Measurements from ENCODE around the gene SERPINB4.
"Not testable (repeated sequence)": the region's sequence is repeated elsewhere in the genome, so short reads cannot be mapped to it uniquely, and the experiment has no call there.

Gene SERPINB4

GRCh38 chr18:63642668-63643356 lies 1.2 kb downstream of the SERPINB4 start:
- DNase-seq; in situ Hi-C loops (cut with HindIII; ENCODE audit: low pct_ligation_motif_present, low pct_unique_long_range_greater_than_20kb, low sequenced_read_pairs): not testable (repeated sequence)

- DNase-seq; in situ Hi-C loops (cut with HindIII; ENCODE audit: low pct_ligation_motif_present, low pct_unique_long_range_greater_than_20kb, low sequenced_read_pairs): not testable (repeated sequence)
Measured at GRCh38 chr18:63641157-63641680, 2.8 kb downstream of the SERPINB4 start.

GRCh38 chr18:63637703-63638102 lies 6.4 kb downstream of the SERPINB4 start:
- in situ Hi-C loops (cut with HindIII; ENCODE audit: low pct_ligation_motif_present, low pct_unique_long_range_greater_than_20kb, low sequenced_read_pairs), result no loop called here
- no peak for DNase-seq

- DNase-seq, result no peak
- in situ Hi-C loops (cut with HindIII; ENCODE audit: low pct_ligation_motif_present, low pct_unique_long_range_greater_than_20kb, low sequenced_read_pairs), result no loop called here
Measured at GRCh38 chr18:63627819-63628218, 16.2 kb downstream of the SERPINB4 start.

- no peak for DNase-seq
- in situ Hi-C loops (cut with HindIII; ENCODE audit: low pct_ligation_motif_present, low pct_unique_long_range_greater_than_20kb, low sequenced_read_pairs), result no loop called here
Measured at GRCh38 chr18:63626431-63626830, 17.6 kb downstream of the SERPINB4 start.

GRCh38 chr18:63624863-63625262 lies 19.2 kb downstream of the SERPINB4 start:
- in situ Hi-C loops (cut with HindIII; ENCODE audit: low pct_ligation_motif_present, low pct_unique_long_range_greater_than_20kb, low sequenced_read_pairs), result no loop called here
- no peak for DNase-seq

GRCh38 chr18:63619661-63620060 lies 24.4 kb downstream of the SERPINB4 start:
- DNase-seq, result no peak
- in situ Hi-C loops (cut with HindIII; ENCODE audit: low pct_ligation_motif_present, low pct_unique_long_range_greater_than_20kb, low sequenced_read_pairs), result no loop called here

- no peak for DNase-seq
- in situ Hi-C loops (cut with HindIII; ENCODE audit: low pct_ligation_motif_present, low pct_unique_long_range_greater_than_20kb, low sequenced_read_pairs), result no loop called here
Measured at GRCh38 chr18:63617915-63618234, 26.2 kb downstream of the SERPINB4 start.

- in situ Hi-C loops (cut with HindIII; ENCODE audit: low pct_ligation_motif_present, low pct_unique_long_range_greater_than_20kb, low sequenced_read_pairs), result no loop called here
- DNase-seq, result no peak
Measured at GRCh38 chr18:63617049-63617914, 26.8 kb downstream of the SERPINB4 start.

- in situ Hi-C loops (cut with HindIII; ENCODE audit: low pct_ligation_motif_present, low pct_unique_long_range_greater_than_20kb, low sequenced_read_pairs), result no loop called here
- no peak for DNase-seq
Measured at GRCh38 chr18:63613420-63613819, 30.6 kb downstream of the SERPINB4 start.

- no peak for DNase-seq
- in situ Hi-C loops (cut with HindIII; ENCODE audit: low pct_ligation_motif_present, low pct_unique_long_range_greater_than_20kb, low sequenced_read_pairs), result no loop called here
Measured at GRCh38 chr18:63606526-63606925, 37.5 kb downstream of the SERPINB4 start.

GRCh38 chr18:63604791-63605567 lies 39.1 kb downstream of the SERPINB4 start:
- DNase-seq, result no peak
- in situ Hi-C loops (cut with HindIII; ENCODE audit: low pct_ligation_motif_present, low pct_unique_long_range_greater_than_20kb, low sequenced_read_pairs), result no loop called here

GRCh38 chr18:63603772-63604171 lies 40.3 kb downstream of the SERPINB4 start:
- no peak for DNase-seq
- in situ Hi-C loops (cut with HindIII; ENCODE audit: low pct_ligation_motif_present, low pct_unique_long_range_greater_than_20kb, low sequenced_read_pairs), result no loop called here

GRCh38 chr18:63603355-63603754 lies 40.7 kb downstream of the SERPINB4 start:
- DNase-seq, result no peak
- in situ Hi-C loops (cut with HindIII; ENCODE audit: low pct_ligation_motif_present, low pct_unique_long_range_greater_than_20kb, low sequenced_read_pairs), result no loop called here

- in situ Hi-C loops (cut with HindIII; ENCODE audit: low pct_ligation_motif_present, low pct_unique_long_range_greater_than_20kb, low sequenced_read_pairs), result no loop called here
- DNase-seq, result no peak
Measured at GRCh38 chr18:63596964-63597363, 47.1 kb downstream of the SERPINB4 start.

- in situ Hi-C loops (cut with HindIII; ENCODE audit: low pct_ligation_motif_present, low pct_unique_long_range_greater_than_20kb, low sequenced_read_pairs), result no loop called here
- no peak for DNase-seq
Measured at GRCh38 chr18:63592471-63592870, 51.6 kb downstream of the SERPINB4 start.

GRCh38 chr18:63591725-63592124 lies 52.3 kb downstream of the SERPINB4 start:
- in situ Hi-C loops (cut with HindIII; ENCODE audit: low pct_ligation_motif_present, low pct_unique_long_range_greater_than_20kb, low sequenced_read_pairs), result no loop called here

GRCh38 chr18:63590966-63591695 lies 52.9 kb downstream of the SERPINB4 start:
- in situ Hi-C loops (cut with HindIII; ENCODE audit: low pct_ligation_motif_present, low pct_unique_long_range_greater_than_20kb, low sequenced_read_pairs), result no loop called here
- no peak for DNase-seq

More at GRCh38 chr18:63591725-63592124, 52.3 kb downstream of the SERPINB4 start:
- DNase-seq, result no peak
